OCI-LY3 (cell line): Measurements from ENCODE around the gene UBE3B.

ENCODE experiments used
- H2AFZ ChIP-seq: fragments of 200-600, 300-600 bp; shearing (Covaris generic); 2 replicates; pipeline ENCODE4 v1.6.0; 2014; ENCODE audit warnings: antibody characterized with exemption, low read depth, low read length
- H3K27ac ChIP-seq: fragments of 200-600, 300-600 bp; sonication (generic); 2 replicates; pipeline ENCODE4 v1.5.1; 2014; ENCODE audit warnings: mild to moderate bottlenecking, low read length, moderate library complexity, mixed read lengths
- H3K27me3 ChIP-seq: fragments of 200-600, 300-600 bp; sonication (generic); 2 replicates; pipeline ENCODE4 v1.6.1; 2014; ENCODE audit warnings: low read depth, low read length, mixed read lengths
- H3K36me3 ChIP-seq: fragments of 200-600, 300-600 bp; sonication (generic); replicated peaks from 2 replicates; pipeline ENCODE3; 2014; ENCODE audit warnings: low read depth, low read length, mixed read lengths
- H3K4me1 ChIP-seq: fragments of 300-600, 200-600 bp; sonication (generic); 2 replicates; pipeline ENCODE4 v1.6.1; 2014; ENCODE audit warnings: low read length, mixed read lengths
- H3K4me2 ChIP-seq: fragments of 200-600, 300-600 bp; sonication (generic); 2 replicates; pipeline ENCODE4 v1.6.1; 2014; ENCODE audit warnings: low read length, mixed read lengths
- H3K4me3 ChIP-seq: fragments of 300-600, 200-600 bp; sonication (generic); 2 replicates; pipeline ENCODE4 v1.5.1; 2014; ENCODE audit warnings: antibody characterized with exemption, mild to moderate bottlenecking, low read length, moderate library complexity
- H3K79me2 ChIP-seq: fragments of 300-600, 200-600 bp; shearing (Covaris generic); 2 replicates; pipeline ENCODE4 v1.6.1; 2014; ENCODE audit warnings: mild to moderate bottlenecking, low read length, mixed read lengths
- H3K9ac ChIP-seq: fragments of 300-600, 200-600 bp; shearing (Covaris generic); 2 replicates; pipeline ENCODE4 v1.6.0; 2014; ENCODE audit warnings: mild to moderate bottlenecking, low read length, moderate library complexity
- H3K9me3 ChIP-seq: fragments of 200-600, 300-600 bp; shearing (Covaris generic); 2 replicates; pipeline ENCODE4 v1.6.1; 2014; ENCODE audit warnings: low read length, mixed read lengths; ENCODE audit not compliant: insufficient read depth
- H4K20me1 ChIP-seq: fragments of 200-600, 300-600 bp; sonication (generic); 2 replicates; pipeline ENCODE4 v1.6.1; 2016; ENCODE audit warnings: low read length, mixed read lengths; ENCODE audit not compliant: insufficient read depth
- CTCF ChIP-seq: fragments of 200-600, 300-600 bp; sonication (generic); IDR thresholded peaks from 2 replicates; pipeline ENCODE4 v1.5.1; 2014; ENCODE audit warnings: antibody characterized with exemption, low read length, low read depth
- EZH2phosphoT487 ChIP-seq: fragments of 200-600 bp; shearing (Covaris generic); IDR thresholded peaks from 2 replicates; pipeline ENCODE4 v1.6.1; 2018; ENCODE audit warnings: antibody characterized with exemption, mixed run types, low read depth

The UBE3B gene

GRCh38 chr12:109493938-109494337, 16.5 kb downstream of the UBE3B start:
- Histone ChIP-seq H3K36me3 (peaks cover 24% of the 10 kb centered on the region), H2AFZ (no peak overlapping the region)

GRCh38 chr12:109494348-109494881, 17.0 kb downstream of the UBE3B start:
- Histone ChIP-seq H3K36me3 (peaks cover 26% of the 10 kb centered on the region), H3K4me2 (no peak overlapping the region), H3K27me3 (no peaks in the 10 kb centered on the region), H3K9ac (no peak overlapping the region), H3K79me2 (no peaks in the 10 kb centered on the region), H2AFZ (no peak overlapping the region), H3K4me1 (no peaks in the 10 kb centered on the region), H3K4me3 (no peak overlapping the region), H3K9me3 (no peaks in the 10 kb centered on the region), H3K27ac (no peak overlapping the region), H4K20me1 (no peaks in the 10 kb centered on the region)
- TF ChIP-seq CTCF (no peak), EZH2phosphoT487 (no peak)

More at GRCh38 chr12:109493938-109494337, 16.5 kb downstream of the UBE3B start:
- Histone ChIP-seq H3K4me3 (no peak overlapping the region), H3K79me2 (no peaks in the 10 kb centered on the region), H3K4me1 (no peaks in the 10 kb centered on the region), H3K9me3 (no peaks in the 10 kb centered on the region), H3K27ac (no peak overlapping the region), H3K9ac (no peak overlapping the region), H3K27me3 (no peaks in the 10 kb centered on the region), H3K4me2 (no peak overlapping the region), H4K20me1 (no peaks in the 10 kb centered on the region)
- TF ChIP-seq CTCF (no peak), EZH2phosphoT487 (no peak)

GRCh38 chr12:109495012-109495411, 17.6 kb downstream of the UBE3B start:
- Histone ChIP-seq H3K4me1 (no peaks in the 10 kb centered on the region), H3K27ac (no peak overlapping the region), H2AFZ (no peak overlapping the region), H3K36me3 (peaks cover 22% of the 10 kb centered on the region), H3K27me3 (no peaks in the 10 kb centered on the region), H3K9me3 (no peaks in the 10 kb centered on the region), H3K4me3 (no peak overlapping the region), H3K79me2 (no peaks in the 10 kb centered on the region), H3K9ac (no peak overlapping the region), H4K20me1 (no peaks in the 10 kb centered on the region), H3K4me2 (no peak overlapping the region)
- TF ChIP-seq CTCF (no peak), EZH2phosphoT487 (no peak)

- no peaks in the 10 kb centered on the region for H3K27me3 ChIP-seq
- H3K27ac ChIP-seq, result no peak overlapping the region
- no peaks in the 10 kb centered on the region for H3K9me3 ChIP-seq
- no peak overlapping the region for H3K4me2 ChIP-seq
- peaks cover 23% of the 10 kb centered on the region for H3K36me3 ChIP-seq
- H4K20me1 ChIP-seq, result no peaks in the 10 kb centered on the region
- no peak overlapping the region for H2AFZ ChIP-seq
- no peaks in the 10 kb centered on the region for H3K79me2 ChIP-seq
- no peak for TF ChIP-seq CTCF
- TF ChIP-seq EZH2phosphoT487, result no peak
- no peaks in the 10 kb centered on the region for H3K4me1 ChIP-seq
- no peak overlapping the region for H3K9ac ChIP-seq
- H3K4me3 ChIP-seq, result no peak overlapping the region
These were observed 18.9 kb downstream of the UBE3B start for GRCh38 chr12:109496306-109496705.
